ACHN (cell line): Measurements from ENCODE around the gene TRNP1.
A peak's percentile ranks its signal among the peaks of the same experiment; 100 is the strongest.

Experiments used
- DNase-seq: peaks from one replicate; pipeline ENCODE4 v3.0.0-alpha.2; 2015
- in situ Hi-C: cut with HindIII; loops from 2 replicates; pipeline ENCODE4 v1.10.0; 2017; ENCODE audit warnings: low sequenced_read_pairs, low pct_ligation_motif_present, low pct_unique_long_range_greater_than_20kb

TRNP1 gene

DNA sequence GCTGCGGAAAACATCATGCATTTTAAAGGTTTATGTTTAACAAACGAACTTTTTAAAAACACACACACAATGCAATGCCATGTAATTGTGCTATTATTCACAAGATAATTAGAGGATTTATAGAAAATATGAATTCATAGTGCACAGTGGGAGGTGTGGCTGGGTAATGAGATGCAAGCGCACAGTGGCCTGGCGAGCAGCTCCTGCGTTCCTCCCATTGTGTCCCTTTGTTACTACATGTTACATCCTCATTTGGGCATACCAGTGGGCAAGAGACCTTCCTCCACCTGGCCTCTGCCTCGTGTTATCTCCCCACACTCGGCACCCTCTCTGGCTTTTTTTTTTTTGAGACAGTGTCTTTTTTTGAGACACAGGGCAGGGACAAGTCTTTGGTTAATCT lies 49.2 kb downstream of the TRNP1 start:
- no peak for DNase-seq
- in situ Hi-C loops: loop anchor here (25.0 kb wide), 1 partner anchor 245 kb away; no protein-coding TSS in a partner anchor

DNA sequence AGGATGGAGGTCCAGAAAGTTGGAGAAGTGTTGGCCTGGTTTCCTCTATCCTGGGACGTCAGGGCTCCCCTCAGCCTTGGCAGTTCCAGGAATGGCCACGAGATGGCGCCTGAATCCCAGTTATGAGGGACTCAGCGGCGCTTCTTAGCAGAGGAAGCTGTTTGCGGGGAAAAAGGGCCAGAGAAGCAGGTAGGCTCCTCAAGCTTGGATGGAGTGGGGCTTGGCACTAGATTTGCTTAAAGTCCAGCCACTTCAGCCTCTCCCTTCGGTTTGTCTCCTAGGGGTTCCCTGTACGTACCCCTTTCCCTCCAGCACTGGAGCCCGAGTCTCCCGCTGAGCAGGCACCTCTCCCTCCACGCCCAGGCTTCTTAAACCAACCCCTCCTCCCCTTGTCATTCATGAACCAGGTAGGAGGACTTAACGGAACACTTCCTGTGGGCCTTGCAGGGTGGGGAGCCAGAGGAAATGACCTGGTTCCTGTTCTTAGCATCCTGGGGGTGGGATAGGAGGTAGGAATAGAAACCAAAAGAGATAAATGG lies 51.2 kb downstream of the TRNP1 start:
- DNase-seq: peak; percentile 75
- in situ Hi-C loops: loop anchor here (25.0 kb wide), 1 partner anchor 243 kb away; no protein-coding TSS in a partner anchor

DNA sequence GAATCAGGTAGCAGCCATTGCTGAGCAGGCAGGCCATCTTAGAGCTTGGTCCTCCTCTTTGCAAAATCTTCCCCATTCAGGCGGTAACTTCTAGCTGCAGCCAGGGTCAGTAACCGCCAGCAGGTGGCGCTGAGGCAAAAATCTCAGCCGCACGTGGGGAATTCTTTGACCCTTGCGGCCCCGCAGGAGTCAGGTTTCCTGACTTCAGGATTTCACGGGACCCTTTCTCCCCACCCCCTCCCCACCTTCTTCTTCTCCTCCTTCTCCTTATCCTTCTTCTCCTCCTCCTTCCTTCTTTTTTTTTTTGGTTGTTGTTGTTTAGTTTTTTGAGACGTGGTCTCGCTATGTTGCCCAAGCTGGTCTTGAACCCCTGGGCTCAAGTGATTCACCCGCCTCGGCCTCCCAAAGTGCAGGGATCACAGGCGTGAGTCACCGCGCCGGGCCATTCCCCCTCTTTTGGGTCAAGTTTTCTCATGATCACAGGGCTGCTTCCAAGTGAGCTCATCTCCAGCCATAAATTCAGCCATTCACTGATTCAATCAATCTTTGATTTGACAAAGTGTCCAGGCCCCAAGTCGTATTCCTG lies 52.6 kb downstream of the TRNP1 start:
- in situ Hi-C loops: loop anchor here (25.0 kb wide), 1 partner anchor 241 kb away; no protein-coding TSS in a partner anchor

DNA sequence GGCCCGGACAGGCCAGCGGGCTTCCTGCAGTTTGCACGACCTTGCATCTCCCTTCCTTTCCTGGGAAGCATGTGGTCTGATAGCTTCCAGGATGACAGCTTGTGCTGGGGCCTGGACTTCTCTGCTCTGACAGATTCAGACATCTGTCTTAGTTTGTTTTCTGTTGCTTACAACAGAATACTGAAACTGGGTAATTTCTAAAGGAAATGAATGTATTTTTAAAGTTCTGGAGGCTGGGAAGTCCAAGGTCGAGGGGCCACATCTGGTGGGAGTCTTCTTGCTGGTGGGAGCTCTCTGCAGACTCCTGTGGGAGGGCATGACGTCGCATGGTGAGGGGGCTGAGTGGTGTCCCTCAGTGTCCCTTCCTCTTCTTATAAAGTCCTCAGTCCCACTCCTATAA lies 54.4 kb downstream of the TRNP1 start:
- no peak for DNase-seq
- in situ Hi-C loops: loop anchor here (25.0 kb wide), 1 partner anchor 239 kb away; no protein-coding TSS in a partner anchor

More for the DNA sequence above, 52.6 kb downstream of the TRNP1 start:
- peak; percentile 58 for DNase-seq

DNA sequence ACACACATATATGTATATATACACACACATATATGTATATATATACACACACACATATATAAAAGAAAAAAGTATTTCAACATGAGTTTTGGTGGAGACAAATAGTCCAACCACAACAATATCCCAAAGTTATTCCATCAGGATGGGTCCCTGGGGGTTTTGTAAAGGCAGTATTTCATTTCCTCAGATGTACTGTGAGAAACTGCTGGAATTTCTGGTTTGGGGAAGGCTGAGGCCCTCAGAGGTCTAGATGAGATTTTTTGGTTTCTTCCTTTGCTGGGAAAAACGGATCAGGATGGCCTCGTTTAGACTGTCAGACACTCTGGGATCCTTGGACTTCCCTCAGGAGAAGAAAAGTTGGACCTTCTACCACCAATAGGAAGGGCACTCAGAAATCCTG lies 55.6 kb downstream of the TRNP1 start:
- no peak for DNase-seq
- in situ Hi-C loops: loop anchor here (25.0 kb wide), 1 partner anchor 238 kb away; no protein-coding TSS in a partner anchor

DNA sequence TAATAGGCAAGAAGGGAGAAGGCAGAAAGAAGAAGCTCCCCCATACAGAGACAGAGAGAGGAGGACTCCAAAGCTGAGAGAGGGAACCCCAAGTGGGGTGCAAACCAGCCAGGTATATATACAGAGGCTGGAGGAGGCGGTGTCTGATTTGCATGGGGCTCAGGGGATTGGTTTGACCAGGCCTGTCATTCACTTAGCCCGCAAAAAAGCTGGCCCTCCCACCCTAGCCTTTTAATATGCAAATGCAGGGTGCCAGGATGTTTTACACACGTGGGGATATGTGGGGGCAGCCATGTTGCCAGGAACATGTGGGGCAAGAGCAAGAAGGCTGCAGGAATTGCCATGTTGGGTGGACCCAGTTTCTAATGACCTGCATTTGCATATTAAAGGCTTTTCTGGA lies 56.1 kb downstream of the TRNP1 start:
- DNase-seq: no peak
- in situ Hi-C loops: loop anchor here (25.0 kb wide), 1 partner anchor 238 kb away; no protein-coding TSS in a partner anchor
